Fibroblast of skin of right quadriceps (primary cell): Measurements from ENCODE around the gene SCAP.
"Not testable (repeated sequence)": the region's sequence is repeated elsewhere in the genome, so short reads cannot be mapped to it uniquely, and the experiment has no call there.

Experiments
- DNase-seq: peaks from one replicate; pipeline ENCODE4 v3.0.0-alpha.2; 2013

Gene SCAP

GRCh38 chr3:47392933-47393332 lies 82.8 kb downstream of the SCAP start:
- DNase-seq: no peak

- no peak for DNase-seq
These were observed 89.9 kb downstream of the SCAP start for GRCh38 chr3:47385796-47386195.

GRCh38 chr3:47385007-47385406 lies 90.7 kb downstream of the SCAP start:
- DNase-seq: no peak

GRCh38 chr3:47384425-47384824 lies 91.3 kb downstream of the SCAP start:
- DNase-seq: no peak

GRCh38 chr3:47381317-47382157 lies 94.2 kb downstream of the SCAP start:
- DNase-seq: peak; percentile 85

- peak; percentile 99 for DNase-seq
These were observed 95.0 kb downstream of the SCAP start, which contains the start of gene PTPN23 for GRCh38 chr3:47380601-47381316. Gene PTPN23 (plus strand): TSS chr3:47381021. CDS start chr3:47381097, 76 bp downstream.

- DNase-seq: no peak
These were observed 95.6 kb downstream of the SCAP start for GRCh38 chr3:47380026-47380600.

GRCh38 chr3:47379411-47379899 lies 96.3 kb downstream of the SCAP start:
- DNase-seq: no peak

- DNase-seq: no peak
These were observed 96.9 kb downstream of the SCAP start for GRCh38 chr3:47378869-47379268.

GRCh38 chr3:47377186-47377585 lies 98.6 kb downstream of the SCAP start:
- no peak for DNase-seq

- DNase-seq: no peak
These were observed 99.3 kb downstream of the SCAP start for GRCh38 chr3:47376393-47376792.

- DNase-seq: no peak
These were observed 101.2 kb downstream of the SCAP start for GRCh38 chr3:47374587-47374986.

- DNase-seq: no peak
These were observed 104.6 kb downstream of the SCAP start for GRCh38 chr3:47370887-47371697.

GRCh38 chr3:47370020-47370419 lies 105.7 kb downstream of the SCAP start:
- not testable (repeated sequence) for DNase-seq

- no peak for DNase-seq
These were observed 108.1 kb downstream of the SCAP start for GRCh38 chr3:47367631-47368030.

- DNase-seq: no peak
These were observed 108.9 kb downstream of the SCAP start for GRCh38 chr3:47366833-47367232.

- DNase-seq: peak; percentile 92
These were observed 110.3 kb downstream of the SCAP start for GRCh38 chr3:47365213-47366153.
